ENCODE measurements around the gene ZNF827. TPM values are rescaled to one million over a fixed set of nuclear protein-coding genes. Genes with fewer than 3 reads are reported as not detected.

Gene ZNF827
- total and polyA plus RNA-seq, 9 of the 15 experiments (the other 6 are each of a cell fraction or from before 2014, with no cell fraction given), result 0.07 to 0.40 TPM; not detected in 7

DNA sequence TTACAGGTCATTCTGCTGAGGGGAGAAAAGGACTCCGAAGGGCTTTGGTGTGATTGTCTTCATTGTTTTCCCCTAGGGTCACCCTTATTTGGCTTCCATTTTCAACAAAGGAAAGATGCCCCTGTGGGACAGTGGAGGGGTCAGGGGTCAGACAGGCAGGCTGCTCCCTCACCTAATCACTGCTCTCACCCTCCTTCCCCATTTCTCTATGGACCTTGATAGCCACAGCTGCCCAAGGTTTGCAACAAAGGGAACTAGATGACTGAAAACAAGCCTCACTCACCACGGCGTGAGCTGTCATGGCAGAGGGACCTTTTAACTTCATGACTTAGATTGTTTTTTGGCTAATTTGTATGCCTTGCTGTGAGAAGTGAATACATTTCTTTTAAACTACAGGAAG, 218.0 kb downstream of the ZNF827 start:
- no peaks in the 10 kb centered on the region; a peak in 1 of 5 replicates for H3K27me3 ChIP-seq (ENCODE audit: control insufficient read depth in 2 of 2, insufficient read depth in 2 of 2, low read length in 2 of 2)
- POLR2A ChIA-PET, result no interaction called here
- H3K9me3 ChIP-seq (replicated peaks; ENCODE audit: control insufficient read depth, insufficient read depth, low read depth, low read length), result no peaks in the 10 kb centered on the region
- in situ Hi-C loops (cut with MboI), result no loop called here
- no peaks in the 10 kb centered on the region for H3K9me1 ChIP-seq (ENCODE audit: control insufficient read depth, insufficient read depth, low read length)
- no peak overlapping the region for H3K9ac ChIP-seq (ENCODE audit: insufficient read depth in 1 of 2, low read depth in 2 of 2, low read length in 2 of 2)
- WGBS (ENCODE audit: insufficient coverage, low coverage, missing lambda C conversion rate), result 5% methylated on average over 3 of the region's 3 CpGs
- DNase-seq (ENCODE audit: extremely low read depth in 1 of 4, low spot score in 3 of 4), result no peak
- H2AFZ ChIP-seq (ENCODE audit: low read depth, low read length), result no peak overlapping the region
- CTCF ChIA-PET (ENCODE audit: low intra/inter-chr PET ratio), result no interaction called here
- BruUV-seq (replicated peaks), result no TSS peak
- no peak for FAIRE-seq
- H3K79me2 ChIP-seq (ENCODE audit: control insufficient read depth, insufficient read depth, low read length), result no peaks in the 10 kb centered on the region
- no peak for ATAC-seq
- no peak overlapping the region for H3K27ac ChIP-seq (ENCODE audit: extremely low read depth, low read depth, low read length)
- H3K4me1 ChIP-seq (replicated peaks in 1 of 2; ENCODE audit: control insufficient read depth in 2 of 2, insufficient read depth in 2 of 2, low read length in 2 of 2), result no peaks in the 10 kb centered on the region
- H4K20me1 ChIP-seq (replicated peaks; ENCODE audit: control insufficient read depth, insufficient read depth, low read length), result no peaks in the 10 kb centered on the region; the same call in 1 of the 2 replicates
- no peak for TF ChIP-seq SP2 (IDR thresholded peaks at IDR 0.05; ENCODE audit: extremely low read depth, low read depth, low read length, poor library complexity, severe bottlenecking)
- no peak for TF ChIP-seq ZKSCAN3 (CRISPR knock-in tag; IDR thresholded peaks at IDR 0.05)
- no peak for TF ChIP-seq GABPA (tag; conservative IDR thresholded peaks at IDR 0.05; ENCODE audit: low read depth)
- no peak for TF ChIP-seq HIVEP1 (CRISPR knock-in tag; IDR thresholded peaks at IDR 0.05)
- TF ChIP-seq SREBF2 (CRISPR knock-in tag; IDR thresholded peaks at IDR 0.05), result no peak
- TF ChIP-seq BACH1 (tag; IDR thresholded peaks at IDR 0.05), result no peak
- TF ChIP-seq NELFE (IDR thresholded peaks at IDR 0.05; ENCODE audit: insufficient read depth, insufficient read length), result no peak
- TF ChIP-seq SMARCA5 (IDR thresholded peaks at IDR 0.05), result no peak
- H3K4me2 ChIP-seq (ENCODE audit: insufficient read depth, low read length), result no peak overlapping the region
- intact Hi-C loops (cut with micrococcal nuclease), result no loop called here
- H3K4me3 ChIP-seq, result no peak overlapping the region
- no peaks in the 10 kb centered on the region for H3K36me3 ChIP-seq (ENCODE audit: control insufficient read depth, insufficient read depth, low read length)

All from K562 (cell line).